ENCODE results near the gene LGR5. TPM values are rescaled to one million over a fixed set of nuclear protein-coding genes. Genes with fewer than 3 reads are reported as not detected.

The LGR5 gene
- total RNA-seq, 1 donor from 2014 or later: not detected

DNA sequence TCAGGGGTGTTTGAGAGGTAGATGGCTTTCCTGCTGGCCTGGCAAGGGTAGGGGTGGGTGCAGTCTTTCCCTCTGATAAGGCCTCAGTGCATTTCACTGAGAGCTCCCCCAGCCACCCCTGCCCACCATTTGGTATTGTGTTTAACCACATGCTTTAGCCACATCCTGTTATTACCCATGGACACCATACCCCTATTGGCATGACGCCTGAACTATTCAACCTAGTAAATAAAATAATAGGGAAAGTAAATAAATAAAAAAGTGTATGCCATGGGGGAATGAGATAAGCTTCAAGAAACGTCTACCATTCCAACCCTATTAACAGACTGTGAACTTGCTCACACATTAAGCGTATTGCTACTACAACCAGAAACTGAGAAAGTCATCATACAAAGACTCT is 7.6 kb upstream of the LGR5 start:
- no peak for DNase-seq
- intact Hi-C loops (cut with DNase I): no loop called here
- ATAC-seq (ENCODE audit: poor library complexity): no peak

DNA sequence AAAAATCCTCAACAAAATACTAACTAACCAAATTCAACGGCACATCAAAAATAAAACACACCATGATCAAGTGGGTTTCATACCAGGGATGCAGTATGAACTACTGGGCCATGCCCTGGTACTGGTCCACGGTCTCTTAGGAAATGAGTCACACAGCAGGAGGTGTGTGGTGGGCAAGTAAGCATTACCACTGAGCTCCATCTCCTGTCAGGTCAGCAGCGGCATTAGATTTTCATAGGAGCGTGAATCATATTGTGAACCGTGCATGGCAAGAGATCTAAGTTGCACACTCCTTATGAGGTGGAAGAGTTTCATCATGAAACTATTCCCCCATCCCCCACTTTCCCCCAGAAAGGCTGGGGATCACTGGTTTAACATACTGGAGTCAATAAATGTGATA is 6.7 kb upstream of the LGR5 start:
- ATAC-seq (ENCODE audit: poor library complexity): no peak
- intact Hi-C loops (cut with DNase I): no loop called here
- no peak for DNase-seq

DNA sequence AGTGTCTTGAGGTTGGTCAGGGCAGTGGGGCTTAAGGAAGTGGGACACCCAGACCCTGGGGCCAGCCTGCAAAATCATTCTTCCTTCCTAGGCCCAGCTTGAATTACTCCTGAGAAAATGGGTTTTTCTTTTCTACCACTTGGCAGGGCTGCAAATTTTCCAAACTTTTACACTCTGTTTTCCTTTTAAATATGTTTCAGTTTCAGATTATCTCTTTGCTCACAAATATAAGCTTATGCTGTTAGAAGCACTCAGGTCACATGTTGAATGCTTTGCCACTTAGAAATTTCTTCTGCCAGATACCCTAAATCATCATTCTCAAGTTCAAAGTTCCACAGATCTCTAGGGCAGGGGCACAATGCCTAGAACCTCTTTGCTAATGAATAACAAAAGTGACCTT is 2.9 kb upstream of the LGR5 start:
- DNase-seq: no peak
- intact Hi-C loops (cut with DNase I): no loop called here
- ATAC-seq (ENCODE audit: poor library complexity): no peak

DNA sequence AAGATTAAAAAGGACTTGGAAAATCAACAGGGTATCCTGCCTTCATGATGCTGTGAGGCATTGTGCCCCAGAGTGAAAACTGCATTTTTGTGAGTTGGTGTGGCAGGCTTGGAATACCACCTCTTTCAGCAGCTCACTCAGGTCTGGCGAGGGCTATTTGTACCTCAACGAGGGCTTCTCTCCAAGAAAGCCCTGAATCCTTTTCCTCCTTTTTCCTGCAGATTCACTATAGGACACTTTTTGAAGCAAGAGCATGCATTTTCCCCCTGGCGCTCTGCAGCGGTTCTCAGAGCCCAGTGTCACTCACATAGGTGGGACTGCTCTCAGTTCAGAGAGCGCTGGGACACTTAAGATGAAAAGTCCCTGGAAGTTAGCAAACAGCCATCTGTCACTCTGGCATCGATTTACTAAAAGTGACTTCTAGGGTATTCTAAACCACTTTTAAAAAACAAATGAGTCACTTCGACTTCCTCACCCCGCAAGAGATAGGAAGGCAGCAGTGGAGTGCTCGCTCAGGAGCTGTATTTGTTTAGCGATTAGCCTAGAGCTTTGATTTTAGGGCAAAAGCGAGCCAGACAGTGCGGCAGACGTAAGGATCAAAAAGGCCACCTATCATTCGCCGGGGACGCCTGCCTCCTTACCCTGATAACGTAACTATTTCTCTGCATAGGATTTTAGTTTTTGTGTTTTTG is 782 bp upstream of the LGR5 start:
- intact Hi-C loops (cut with DNase I): no loop called here
- no peak for ATAC-seq (ENCODE audit: poor library complexity)

DNA sequence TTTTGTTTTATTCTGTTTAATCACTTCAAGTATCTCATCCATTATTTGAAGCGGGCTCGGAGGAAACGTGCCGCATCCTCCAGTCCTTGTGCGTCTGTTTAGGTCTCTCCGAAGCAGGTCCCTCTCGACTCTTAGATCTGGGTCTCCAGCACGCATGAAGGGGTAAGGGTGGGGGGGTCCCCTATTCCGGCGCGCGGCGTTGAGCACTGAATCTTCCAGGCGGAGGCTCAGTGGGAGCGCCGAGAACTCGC is 311 bp upstream of the LGR5 start:
- intact Hi-C loops (cut with DNase I): no loop called here
- no peak for DNase-seq
- no peak for ATAC-seq (ENCODE audit: poor library complexity)

More for the DNA sequence above, 782 bp upstream of the LGR5 start:
- DNase-seq: no peak

GRCh38 chr12:71440345-71440762 is 756 bp downstream of the LGR5 start:
- DNase-seq (no peak), ATAC-seq (ENCODE audit: poor library complexity) (no peak)
- intact Hi-C loops (cut with DNase I): no loop called here

DNA sequence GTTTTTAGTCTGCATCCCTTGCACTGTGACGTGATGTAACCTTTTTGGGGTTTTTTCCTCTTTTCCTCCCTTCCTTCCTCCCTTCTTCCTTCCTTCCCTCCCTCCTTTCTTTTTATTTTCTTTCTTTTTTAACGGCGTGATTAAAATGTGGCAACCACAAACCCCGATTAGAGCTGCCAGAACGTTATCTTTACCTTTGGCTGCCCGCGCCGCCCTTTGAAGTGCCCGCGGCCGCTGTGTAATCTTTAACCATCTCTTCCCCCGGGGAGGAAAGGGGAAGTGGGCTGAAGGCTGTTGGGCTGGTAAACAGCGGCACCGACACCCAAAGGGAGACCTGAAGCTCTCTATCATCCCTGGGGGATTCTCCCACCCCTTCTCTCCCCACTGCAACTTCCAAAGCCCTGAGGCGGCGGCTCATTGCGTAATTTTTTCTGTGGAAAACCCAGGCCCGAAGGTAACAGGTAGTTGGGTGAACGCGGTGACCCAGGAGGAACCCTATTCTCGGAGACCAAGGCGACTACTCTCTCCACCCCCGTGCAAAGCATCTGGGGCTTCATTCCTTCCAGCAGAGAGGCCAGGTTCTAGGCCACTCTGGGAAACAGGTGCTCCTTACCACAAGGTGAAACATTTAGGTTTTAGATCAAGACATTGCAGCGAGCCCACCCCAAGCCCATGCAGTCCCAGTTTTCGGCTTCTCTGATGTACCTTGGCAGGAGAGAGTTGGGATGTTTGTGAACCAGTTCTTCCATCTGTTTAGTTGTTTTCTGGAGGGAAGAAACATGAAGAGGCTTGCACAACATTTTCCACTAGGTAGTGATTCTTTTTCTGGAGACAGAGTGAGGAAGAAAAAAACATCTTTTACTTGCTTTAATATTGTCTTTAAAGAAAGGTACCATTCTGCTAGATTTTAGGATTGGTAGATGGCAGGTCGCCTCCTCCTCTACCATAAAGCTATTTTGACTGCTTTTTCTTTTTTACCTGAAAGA is 1.5 kb downstream of the LGR5 start:
- intact Hi-C loops (cut with DNase I): no loop called here
- no peak for DNase-seq
- ATAC-seq (ENCODE audit: poor library complexity): no peak

DNA sequence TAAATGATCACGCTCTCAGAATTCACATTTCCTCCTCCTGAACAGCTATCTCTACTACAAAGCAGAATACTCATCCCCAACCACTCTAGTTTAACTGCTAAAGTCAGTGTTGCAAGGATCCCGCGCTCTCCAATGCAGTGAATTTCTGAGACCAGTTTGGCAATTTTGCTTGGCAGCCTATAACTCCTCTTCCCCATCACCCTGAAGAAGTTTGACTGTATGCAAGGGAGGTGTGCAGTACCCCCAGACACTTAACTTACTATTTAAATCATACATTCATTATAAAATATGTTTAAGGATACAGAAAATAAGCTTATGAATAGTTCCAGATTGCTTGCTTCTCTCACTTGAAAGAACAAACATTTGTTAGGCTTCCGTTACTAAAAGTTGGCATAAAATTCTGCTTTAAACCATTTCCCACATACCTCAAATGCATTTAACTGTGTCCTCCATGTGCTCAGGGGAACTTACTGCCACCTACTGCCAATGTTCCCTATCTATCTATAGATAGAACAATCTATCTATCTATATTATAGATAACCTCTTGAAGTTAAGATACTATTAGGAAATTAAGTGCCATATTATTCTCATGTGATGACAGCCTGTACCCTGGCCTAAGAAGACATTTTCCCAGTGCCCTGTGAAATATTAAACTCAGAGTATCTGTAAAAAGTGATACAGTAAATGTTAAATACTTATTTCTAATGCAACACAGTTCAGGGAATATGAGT is 2.4 kb downstream of the LGR5 start:
- no peak for DNase-seq
- no peak for ATAC-seq (ENCODE audit: poor library complexity)
- intact Hi-C loops (cut with DNase I): no loop called here

- ATAC-seq (ENCODE audit: poor library complexity) (no peak), DNase-seq (no peak)
- intact Hi-C loops (cut with DNase I): no loop called here
These were observed 3.0 kb downstream of the LGR5 start for GRCh38 chr12:71442567-71442931.

DNA sequence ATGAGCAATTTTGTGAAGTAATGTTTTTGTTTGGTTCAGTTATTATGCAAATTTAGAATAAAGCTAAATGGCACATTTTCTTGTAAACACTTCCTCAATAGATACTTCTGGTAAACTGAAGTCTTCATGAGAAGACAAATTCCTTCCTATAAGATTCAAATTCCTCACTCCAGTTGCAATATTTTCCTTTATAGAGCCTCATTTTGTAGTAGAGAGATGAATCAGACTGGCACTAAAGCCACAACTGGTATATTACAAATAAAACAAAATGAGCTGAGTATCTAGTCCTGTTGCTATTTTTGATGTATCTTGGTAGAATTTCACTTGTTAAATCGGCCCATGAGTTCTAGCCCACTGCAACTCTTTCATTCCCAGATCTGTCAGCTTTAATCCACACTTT is 5.5 kb downstream of the LGR5 start:
- DNase-seq: no peak
- intact Hi-C loops (cut with DNase I): no loop called here
- no peak for ATAC-seq (ENCODE audit: poor library complexity)

DNA sequence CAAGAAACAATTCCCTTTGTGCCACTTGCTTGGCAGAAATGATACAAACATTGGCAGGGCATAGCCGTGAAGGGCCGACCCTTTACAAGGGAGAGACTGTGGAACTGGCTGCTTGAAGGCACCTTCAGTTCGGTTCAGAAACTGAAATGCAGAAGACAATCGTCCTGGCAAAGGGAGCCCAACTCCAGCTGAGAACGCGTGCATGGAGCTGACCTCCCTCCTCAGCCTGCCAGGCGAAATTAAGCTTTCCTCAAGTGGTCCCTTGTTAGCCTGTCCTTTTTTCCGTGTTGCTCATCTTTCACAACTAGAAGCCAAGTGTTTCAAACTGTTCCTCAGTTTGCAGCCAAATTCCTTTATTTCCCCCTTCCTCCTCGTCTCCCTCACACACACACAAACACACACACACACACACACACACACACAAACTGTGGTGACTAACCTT is 8.1 kb downstream of the LGR5 start:
- no peak for ATAC-seq (ENCODE audit: poor library complexity)
- intact Hi-C loops (cut with DNase I): no loop called here
- no peak for DNase-seq

DNA sequence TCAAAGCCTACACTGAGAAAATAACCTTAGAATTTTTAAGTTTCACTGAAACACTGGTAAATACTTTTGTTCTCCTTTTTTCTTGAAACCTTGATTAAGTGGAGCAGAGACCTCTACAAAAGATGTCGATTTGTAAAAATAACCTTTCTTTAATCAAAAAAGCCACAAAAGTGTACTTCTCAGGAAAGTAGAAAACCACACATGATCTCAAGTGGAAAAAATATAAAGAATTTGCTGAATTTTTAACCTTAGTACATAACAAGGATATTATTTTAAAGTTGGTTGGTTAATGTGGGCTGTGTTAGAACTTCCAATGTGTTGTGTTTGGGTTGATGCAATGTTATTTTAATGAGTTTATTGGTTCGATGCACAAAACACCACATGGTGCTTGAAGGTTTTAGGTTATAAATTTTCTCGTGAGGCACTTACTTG is 8.6 kb downstream of the LGR5 start:
- no peak for ATAC-seq (ENCODE audit: poor library complexity)
- DNase-seq: no peak
- intact Hi-C loops (cut with DNase I): no loop called here

DNA sequence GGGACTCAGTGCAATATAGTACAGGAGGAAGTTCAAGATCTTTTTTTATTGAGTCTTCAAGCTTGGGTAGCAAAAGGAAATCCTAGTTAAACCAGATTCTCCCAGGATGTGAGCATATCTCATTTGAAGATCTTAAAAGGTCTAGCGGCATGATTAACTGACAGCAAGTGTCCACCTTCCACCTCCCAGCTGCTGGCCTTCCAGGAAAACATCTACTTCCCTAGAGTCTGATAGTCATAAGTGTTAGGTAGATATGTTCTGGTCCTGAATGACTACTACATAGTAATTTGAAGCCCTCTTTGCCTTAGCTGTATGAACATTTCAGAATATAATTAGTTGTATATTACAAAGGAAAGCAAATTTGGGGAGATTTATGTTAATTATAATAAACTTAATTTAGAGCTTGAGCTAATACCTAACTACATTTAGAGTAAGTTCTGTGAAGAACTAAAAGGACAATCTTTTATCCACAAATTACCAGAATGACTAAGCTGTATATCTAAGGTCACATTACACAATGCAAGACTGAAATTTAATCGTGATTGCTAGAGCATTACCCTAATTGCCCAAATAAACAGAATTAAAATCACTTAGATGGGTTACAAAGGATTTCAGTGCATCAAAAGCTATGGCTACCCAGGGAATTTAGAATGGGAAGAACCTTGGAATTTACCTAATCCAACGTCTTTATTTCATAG is 9.9 kb downstream of the LGR5 start:
- intact Hi-C loops (cut with DNase I): no loop called here
- DNase-seq (no peak), ATAC-seq (ENCODE audit: poor library complexity) (no peak)

DNA sequence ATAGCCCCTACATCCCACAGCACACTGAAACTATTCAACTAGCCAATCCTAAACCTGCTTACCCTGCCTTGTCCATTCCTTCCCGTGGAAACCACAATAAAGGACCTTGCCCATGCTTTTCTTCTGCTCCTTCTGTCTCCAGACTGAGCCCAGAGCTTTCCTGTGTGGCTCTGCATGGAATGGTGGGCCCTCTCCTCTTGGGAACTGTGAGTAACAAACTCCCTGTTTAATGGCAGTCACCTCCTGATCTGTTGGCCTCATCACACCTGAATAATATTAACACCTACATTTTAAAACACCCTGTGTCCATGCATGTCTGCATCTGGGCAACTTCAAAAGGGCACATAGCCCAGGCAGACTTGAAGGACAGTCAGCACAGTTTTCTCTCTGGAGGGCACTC is 12.4 kb downstream of the LGR5 start:
- intact Hi-C loops (cut with DNase I): no loop called here
- ATAC-seq (ENCODE audit: poor library complexity): no peak

GRCh38 chr12:71455028-71455737 is 15.6 kb downstream of the LGR5 start:
- ATAC-seq (ENCODE audit: poor library complexity) (no peak), DNase-seq (no peak)
- intact Hi-C loops (cut with DNase I): no loop called here

More for the DNA sequence above, 12.4 kb downstream of the LGR5 start:
- DNase-seq: no peak

GRCh38 chr12:71456316-71456715 is 16.7 kb downstream of the LGR5 start:
- DNase-seq (no peak), ATAC-seq (ENCODE audit: poor library complexity) (no peak)
- intact Hi-C loops (cut with DNase I): no loop called here

DNA sequence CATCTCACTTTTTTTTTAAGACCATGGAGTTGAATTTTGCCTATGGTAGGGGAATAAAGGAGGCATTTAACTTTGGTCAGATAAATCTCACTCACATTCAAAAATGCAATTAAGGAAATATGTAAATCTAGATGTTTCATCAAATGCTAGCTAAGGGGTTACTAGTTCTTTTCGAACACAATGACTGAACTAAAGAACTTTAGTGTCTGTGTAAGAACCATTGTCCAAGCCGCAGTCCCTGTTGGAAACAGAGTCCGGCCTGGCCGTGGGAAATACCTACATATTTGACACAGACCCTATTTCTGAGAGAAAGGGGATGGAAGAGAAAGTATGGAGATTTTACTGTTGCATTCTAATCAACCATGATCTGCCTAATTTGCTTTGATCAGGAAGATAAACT is 17.4 kb downstream of the LGR5 start:
- intact Hi-C loops (cut with DNase I): no loop called here
- no peak for ATAC-seq (ENCODE audit: poor library complexity)
- no peak for DNase-seq

- intact Hi-C loops (cut with DNase I): no loop called here
- ATAC-seq (ENCODE audit: poor library complexity) (no peak), DNase-seq (no peak)
These were observed 20.7 kb downstream of the LGR5 start for GRCh38 chr12:71460318-71460717.

All from Right ventricle myocardium superior (tissue), 1 donor.